Measurements from ENCODE around the gene GORASP1. TPM values are rescaled to one million over a fixed set of nuclear protein-coding genes. Genes with fewer than 3 reads are reported as not detected.

Gene GORASP1
- total and polyA plus RNA-seq, 2 experiments from 2014 or later, result 10.3 to 38.3 TPM

GRCh38 chr3:39126532-39127071 is 19.2 kb upstream of the GORASP1 start:
- ATAC-seq, result peak; percentile 86
- Mint-ChIP-seq H3K4me1 (peaks cover 6% of the 10 kb centered on the region; the same call in 2 of the 3 replicates), H3K36me3 (ENCODE audit: low read depth) (no peaks in the 10 kb centered on the region; the same call in 2 of the 3 replicates), H3K27ac (no peak overlapping the region), H3K9me3 (no peaks in the 10 kb centered on the region), H3K4me3 (no peak overlapping the region), H3K27me3 (ENCODE audit: insufficient read depth, low read depth, poor library complexity) (peaks cover 6% of the 10 kb centered on the region)
- Histone ChIP-seq H4K20me1 (replicated peaks; ENCODE audit: insufficient read depth) (no peaks in the 10 kb centered on the region), H3F3A (replicated peaks; ENCODE audit: low read depth) (no peaks in the 10 kb centered on the region), H3K4me1 (ENCODE audit: insufficient read depth) (no peaks in the 10 kb centered on the region), H2AFZ (no peak overlapping the region), H3K36me3 (ENCODE audit: insufficient read depth) (no peaks in the 10 kb centered on the region), H3K4me3 (no peak overlapping the region), H3K27ac (ENCODE audit: low read depth) (no peak overlapping the region), H3K4me2 (no peak overlapping the region), H3K79me2 (replicated peaks; ENCODE audit: insufficient read depth) (no peaks in the 10 kb centered on the region), H3K9me2 (ENCODE audit: insufficient read depth) (no peaks in the 10 kb centered on the region), H3K27me3 (ENCODE audit: insufficient read depth) (no peaks in the 10 kb centered on the region)
- TF ChIP-seq NANOG (IDR thresholded peaks at IDR 0.05; ENCODE audit: borderline replicate concordance) (no peak), CTCF (conservative IDR thresholded peaks at IDR 0.05; ENCODE audit: low read depth in 2 of 2) (peak; percentile 69 to 90), EZH2 (IDR thresholded peaks at IDR 0.05; ENCODE audit: low read depth, unreplicated experiment) (no peak), EZH2phosphoT487 (IDR thresholded peaks at IDR 0.05; ENCODE audit: unreplicated experiment) (no peak)
- DNase-seq (ENCODE audit: low spot score), result peak; percentile 79

GRCh38 chr3:39125841-39126500 is 18.5 kb upstream of the GORASP1 start:
- no peak overlapping the region for H3K27ac Mint-ChIP-seq
- Histone ChIP-seq H3F3A (replicated peaks; ENCODE audit: low read depth) (no peaks in the 10 kb centered on the region), H3K4me2 (no peak overlapping the region), H4K20me1 (replicated peaks; ENCODE audit: insufficient read depth) (no peaks in the 10 kb centered on the region), H3K79me2 (replicated peaks; ENCODE audit: insufficient read depth) (no peaks in the 10 kb centered on the region), H3K4me1 (ENCODE audit: insufficient read depth) (no peaks in the 10 kb centered on the region), H3K9me2 (ENCODE audit: insufficient read depth) (no peaks in the 10 kb centered on the region), H3K4me3 (no peak overlapping the region), H3K27ac (ENCODE audit: low read depth) (no peak overlapping the region), H2AFZ (no peak overlapping the region), H3K27me3 (ENCODE audit: insufficient read depth) (no peaks in the 10 kb centered on the region), H3K36me3 (ENCODE audit: insufficient read depth) (no peaks in the 10 kb centered on the region)
- H3K4me3 Mint-ChIP-seq, result no peak overlapping the region
- H3K36me3 Mint-ChIP-seq (ENCODE audit: low read depth), result no peaks in the 10 kb centered on the region; the same call in 2 of the 3 replicates
- ATAC-seq, result no peak
- H3K4me1 Mint-ChIP-seq, result peaks cover 6% of the 10 kb centered on the region; the same call in 2 of the 3 replicates
- no peak for DNase-seq (ENCODE audit: low spot score)
- H3K9me3 Mint-ChIP-seq, result no peaks in the 10 kb centered on the region
- peaks cover 6% of the 10 kb centered on the region for H3K27me3 Mint-ChIP-seq (ENCODE audit: insufficient read depth, low read depth, poor library complexity)
- TF ChIP-seq STAT1 (IDR thresholded peaks at IDR 0.05; ENCODE audit: unreplicated experiment) (no peak), REST (IDR thresholded peaks at IDR 0.05; ENCODE audit: unreplicated experiment) (no peak), ZNF114 (CRISPR knock-in tag; IDR thresholded peaks at IDR 0.05) (no peak), ZNF331 (CRISPR knock-in tag; IDR thresholded peaks at IDR 0.05; ENCODE audit: low read depth) (no peak), EZH2phosphoT487 (IDR thresholded peaks at IDR 0.05; ENCODE audit: unreplicated experiment) (no peak), CREB1 (CRISPR knock-in tag; IDR thresholded peaks at IDR 0.05; ENCODE audit: low read depth) (no peak), ETS1 (IDR thresholded peaks at IDR 0.05) (no peak), POLR2AphosphoS5 (IDR thresholded peaks at IDR 0.05; ENCODE audit: low read depth) (no peak), NANOG (IDR thresholded peaks at IDR 0.05; ENCODE audit: borderline replicate concordance) (no peak), CTCF (conservative IDR thresholded peaks at IDR 0.05; ENCODE audit: low read depth in 2 of 2) (no peak), EZH2 (IDR thresholded peaks at IDR 0.05; ENCODE audit: low read depth, unreplicated experiment) (no peak), JUNB (IDR thresholded peaks at IDR 0.05; ENCODE audit: unreplicated experiment) (no peak)
